Measurements from ENCODE around the gene CDKAL1. TPM values are rescaled to one million over a fixed set of nuclear protein-coding genes. Genes with fewer than 3 reads are reported as not detected.

Gene CDKAL1
- total RNA-seq, 1 donor from 2014 or later, result 24.8 TPM

DNA sequence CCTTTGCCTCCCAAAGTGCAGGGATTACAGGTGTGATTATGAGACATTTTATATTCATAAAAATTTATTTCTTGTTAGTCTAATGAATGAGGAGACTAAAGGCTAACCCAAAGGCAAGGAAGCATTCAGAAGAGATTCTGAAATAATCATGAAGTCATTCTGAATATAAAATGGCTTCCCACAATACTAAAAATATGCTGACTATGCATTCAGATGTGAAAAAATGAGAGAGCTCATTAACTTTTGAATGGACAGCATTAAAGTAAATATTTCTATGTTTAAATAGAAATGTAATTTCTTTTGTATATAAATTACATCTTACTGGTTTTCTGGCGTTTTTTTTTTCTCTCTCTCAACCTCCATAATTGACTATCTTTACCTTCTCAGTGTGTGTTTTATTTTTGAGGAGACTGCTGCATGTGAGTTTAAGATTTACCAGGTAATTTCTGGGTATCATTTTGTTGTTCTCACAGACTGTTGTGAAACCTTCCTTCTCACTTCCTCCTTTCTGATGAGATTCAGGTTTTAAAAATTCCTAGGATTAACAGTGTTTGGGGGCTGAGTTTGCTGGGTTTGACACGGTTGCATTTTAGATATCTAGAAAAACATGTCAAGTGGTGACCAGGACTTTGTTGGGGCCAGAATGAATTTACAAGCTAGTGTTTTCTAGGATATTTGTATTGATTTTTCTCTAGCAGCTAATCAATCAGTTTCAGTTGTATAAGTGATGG, 316.6 kb downstream of the CDKAL1 start:
- no peaks in the 10 kb centered on the region for H3K36me3 Mint-ChIP-seq (ENCODE audit: unreplicated experiment)
- peak overlapping the region; percentile 53 for H3K27ac Mint-ChIP-seq (ENCODE audit: unreplicated experiment)
- H3K4me3 Mint-ChIP-seq (ENCODE audit: unreplicated experiment), result peak overlapping the region; percentile 6

DNA sequence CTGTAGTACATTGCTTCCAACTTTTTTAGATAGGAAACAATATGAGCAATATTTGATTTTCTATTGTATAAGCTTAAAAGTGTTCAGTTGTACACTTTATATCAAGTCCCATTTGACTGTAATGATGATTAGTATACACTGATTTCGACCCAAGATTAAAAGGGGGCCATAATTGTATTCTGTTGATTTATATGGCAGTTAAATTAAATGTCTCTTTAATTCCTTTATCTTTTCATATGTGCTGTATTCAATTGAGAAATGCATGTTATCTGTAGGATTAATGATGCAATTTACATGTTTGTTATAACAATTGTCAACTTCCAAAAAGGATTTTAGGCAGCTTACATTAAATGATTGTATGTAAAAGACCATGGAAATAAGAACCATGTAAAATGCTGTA, 317.5 kb downstream of the CDKAL1 start:
- Mint-ChIP-seq H3K27me3 (ENCODE audit: unreplicated experiment) (no peaks in the 10 kb centered on the region), H3K36me3 (ENCODE audit: unreplicated experiment) (no peaks in the 10 kb centered on the region), H3K4me3 (ENCODE audit: unreplicated experiment) (no peak overlapping the region), H3K4me1 (ENCODE audit: low read depth, unreplicated experiment) (peaks cover 29% of the 10 kb centered on the region), H3K9me3 (ENCODE audit: unreplicated experiment) (no peaks in the 10 kb centered on the region), H3K27ac (ENCODE audit: unreplicated experiment) (no peak overlapping the region)
- no peak for DNase-seq
- TF ChIP-seq, protein P1, sequence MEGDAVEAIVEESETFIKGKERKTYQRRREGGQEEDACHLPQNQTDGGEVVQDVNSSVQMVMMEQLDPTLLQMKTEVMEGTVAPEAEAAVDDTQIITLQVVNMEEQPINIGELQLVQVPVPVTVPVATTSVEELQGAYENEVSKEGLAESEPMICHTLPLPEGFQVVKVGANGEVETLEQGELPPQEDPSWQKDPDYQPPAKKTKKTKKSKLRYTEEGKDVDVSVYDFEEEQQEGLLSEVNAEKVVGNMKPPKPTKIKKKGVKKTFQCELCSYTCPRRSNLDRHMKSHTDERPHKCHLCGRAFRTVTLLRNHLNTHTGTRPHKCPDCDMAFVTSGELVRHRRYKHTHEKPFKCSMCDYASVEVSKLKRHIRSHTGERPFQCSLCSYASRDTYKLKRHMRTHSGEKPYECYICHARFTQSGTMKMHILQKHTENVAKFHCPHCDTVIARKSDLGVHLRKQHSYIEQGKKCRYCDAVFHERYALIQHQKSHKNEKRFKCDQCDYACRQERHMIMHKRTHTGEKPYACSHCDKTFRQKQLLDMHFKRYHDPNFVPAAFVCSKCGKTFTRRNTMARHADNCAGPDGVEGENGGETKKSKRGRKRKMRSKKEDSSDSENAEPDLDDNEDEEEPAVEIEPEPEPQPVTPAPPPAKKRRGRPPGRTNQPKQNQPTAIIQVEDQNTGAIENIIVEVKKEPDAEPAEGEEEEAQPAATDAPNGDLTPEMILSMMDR (IDR thresholded peaks at IDR 0.05; ENCODE audit: partially characterized antibody, unreplicated experiment), result no peak

More for the DNA sequence above, 316.6 kb downstream of the CDKAL1 start:
- TF ChIP-seq, protein P1 (IDR thresholded peaks at IDR 0.05; ENCODE audit: partially characterized antibody, unreplicated experiment), result no peak
- Mint-ChIP-seq H3K27me3 (ENCODE audit: unreplicated experiment) (no peaks in the 10 kb centered on the region), H3K4me1 (ENCODE audit: low read depth, unreplicated experiment) (peaks cover 29% of the 10 kb centered on the region), H3K9me3 (ENCODE audit: unreplicated experiment) (no peaks in the 10 kb centered on the region)
- DNase-seq, result no peak

- no peaks in the 10 kb centered on the region for H3K9me3 Mint-ChIP-seq (ENCODE audit: unreplicated experiment)
These were observed 319.6 kb downstream of the CDKAL1 start for GRCh38 chr6:20853828-20854227.

DNA sequence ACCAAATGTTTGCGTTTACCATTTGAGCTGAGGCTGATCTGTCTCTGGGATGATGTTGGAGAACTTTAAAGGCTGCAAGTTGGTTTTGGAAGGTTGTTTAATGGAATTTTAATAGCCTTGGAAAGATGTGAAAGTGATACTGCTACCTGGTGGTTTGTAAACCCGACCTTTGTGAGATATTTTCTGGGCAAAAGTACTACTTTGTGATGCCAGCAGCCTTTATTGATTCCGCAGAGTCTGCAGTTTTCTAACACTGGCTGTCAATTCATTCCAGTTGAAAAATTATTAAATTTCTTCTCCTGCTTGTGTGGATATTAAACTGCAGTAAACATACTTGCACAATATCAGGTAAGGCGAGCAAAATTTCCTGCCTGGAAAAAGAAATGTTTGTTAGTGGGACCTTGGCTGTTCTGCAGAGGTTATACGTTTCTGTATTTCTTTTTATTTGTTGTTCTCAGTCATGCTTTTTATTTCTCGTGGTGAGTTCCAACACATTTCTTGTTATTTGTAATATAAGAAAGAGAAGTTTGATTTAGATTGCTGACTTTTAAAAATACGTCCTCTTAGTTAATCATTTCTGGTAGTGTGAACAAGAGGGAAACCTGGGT, 322.5 kb downstream of the CDKAL1 start:
- TF ChIP-seq, protein P1 (IDR thresholded peaks at IDR 0.05; ENCODE audit: partially characterized antibody, unreplicated experiment), result no peak
- H3K4me1 Mint-ChIP-seq (ENCODE audit: low read depth, unreplicated experiment), result peaks cover 21% of the 10 kb centered on the region
- no peak overlapping the region for H3K27ac Mint-ChIP-seq (ENCODE audit: unreplicated experiment)
- no peaks in the 10 kb centered on the region for H3K27me3 Mint-ChIP-seq (ENCODE audit: unreplicated experiment)
- H3K4me3 Mint-ChIP-seq (ENCODE audit: unreplicated experiment), result no peak overlapping the region
- H3K36me3 Mint-ChIP-seq (ENCODE audit: unreplicated experiment), result no peaks in the 10 kb centered on the region
- no peak for DNase-seq
- no peaks in the 10 kb centered on the region for H3K9me3 Mint-ChIP-seq (ENCODE audit: unreplicated experiment)

More at GRCh38 chr6:20853828-20854227, 319.6 kb downstream of the CDKAL1 start:
- Mint-ChIP-seq H3K27ac (ENCODE audit: unreplicated experiment) (peak overlapping the region; percentile 5), H3K36me3 (ENCODE audit: unreplicated experiment) (no peaks in the 10 kb centered on the region), H3K4me1 (ENCODE audit: low read depth, unreplicated experiment) (peaks cover 21% of the 10 kb centered on the region), H3K27me3 (ENCODE audit: unreplicated experiment) (no peaks in the 10 kb centered on the region), H3K4me3 (ENCODE audit: unreplicated experiment) (no peak overlapping the region)
- no peak for DNase-seq
- TF ChIP-seq, protein P1 (IDR thresholded peaks at IDR 0.05; ENCODE audit: partially characterized antibody, unreplicated experiment), result no peak

- Mint-ChIP-seq H3K4me1 (ENCODE audit: low read depth, unreplicated experiment) (peaks cover 22% of the 10 kb centered on the region), H3K27ac (ENCODE audit: unreplicated experiment) (no peak overlapping the region), H3K27me3 (ENCODE audit: unreplicated experiment) (no peaks in the 10 kb centered on the region), H3K9me3 (ENCODE audit: unreplicated experiment) (no peaks in the 10 kb centered on the region), H3K4me3 (ENCODE audit: unreplicated experiment) (no peak overlapping the region), H3K36me3 (ENCODE audit: unreplicated experiment) (no peaks in the 10 kb centered on the region)
- TF ChIP-seq, protein P1 (IDR thresholded peaks at IDR 0.05; ENCODE audit: partially characterized antibody, unreplicated experiment), result no peak
- no peak for DNase-seq
These were observed 327.2 kb downstream of the CDKAL1 start for GRCh38 chr6:20861481-20861880.

Data from glutamatergic neuron (in vitro differentiated cells).